Spleen (tissue), 7 donors: ENCODE measurements around the gene ZC3H15.

Experiments used
- POLR2A ChIP-seq, 3 donors: fragments of 450-650 bp; IDR thresholded peaks; one replicate each; pipeline ENCODE4 v1.5.1; 2017; ENCODE audit warnings: antibody characterized with exemption in 3 of 3, mild to moderate bottlenecking in 1 of 3
- POLR2AphosphoS5 ChIP-seq, 3 donors: sonication (generic); formaldehyde crosslinking; IDR thresholded peaks; one replicate each; pipeline ENCODE4 v1.5.1; 2017; ENCODE audit warnings: antibody characterized with exemption in 3 of 3
- TF ChIP-seq, protein P1 (sequence below), 11 experiments: fragments of 200-600 bp in 7 of 11; fragments of 450-650 bp in 4 of 11; sonication (generic) in 4 of 11; IDR thresholded peaks in 8 of 11; conservative IDR thresholded peaks in 3 of 11; 1 replicate in 7 of 11; 2 replicates in 4 of 11; pipeline versions ENCODE4 v1.4.0 to v1.8.0; 2016 to 2021; ENCODE audit warnings: antibody characterized with exemption in 11 of 11, inconsistent platforms in 4 of 11, mild to moderate bottlenecking in 1 of 11
- donor health status: DM: no; HTN: no; CAD: no; lungs with moderate emphysema.
- donor health status: DM: no; HTN: no; CAD: no.
- donor health status: DM: no; HTN: no; CAD: no.

DNA sequence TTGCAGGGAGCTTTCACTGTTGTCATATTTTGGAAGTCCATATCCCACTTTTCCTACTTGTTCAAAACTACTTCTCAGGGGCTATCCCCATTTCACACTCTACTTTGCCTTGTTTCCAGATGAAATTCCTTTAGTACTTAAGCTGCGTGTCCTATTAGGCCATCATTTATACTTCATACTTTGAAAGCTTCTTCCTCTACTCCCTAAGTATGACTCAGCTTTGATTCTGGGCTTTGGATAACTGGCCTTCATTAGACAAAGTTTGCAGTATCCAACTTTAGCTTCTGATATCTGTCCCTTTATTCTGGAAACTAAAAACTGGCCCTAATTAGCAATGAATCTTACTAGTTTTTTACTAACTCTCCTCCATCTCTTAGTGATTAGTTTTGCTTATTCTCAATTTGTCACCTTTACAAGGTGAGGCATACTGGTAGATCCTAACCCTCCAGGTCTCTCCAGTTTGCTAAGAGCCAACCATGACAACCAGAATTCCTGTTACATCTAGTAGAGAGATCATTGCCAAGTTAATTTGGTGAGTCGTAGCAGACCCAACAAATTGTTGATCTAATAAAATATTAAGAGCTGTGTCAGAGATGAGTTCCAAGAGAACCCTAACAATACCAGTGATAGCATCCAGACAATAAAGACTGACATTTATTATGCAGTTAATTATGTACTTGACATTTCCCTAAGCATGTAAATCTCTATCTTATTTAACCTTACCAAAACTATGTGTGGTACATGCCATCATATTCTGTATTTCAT lies 72.6 kb downstream of the ZC3H15 start:
- TF ChIP-seq POLR2A (IDR thresholded peaks at IDR 0.05) = no peak
- TF ChIP-seq, protein P1, sequence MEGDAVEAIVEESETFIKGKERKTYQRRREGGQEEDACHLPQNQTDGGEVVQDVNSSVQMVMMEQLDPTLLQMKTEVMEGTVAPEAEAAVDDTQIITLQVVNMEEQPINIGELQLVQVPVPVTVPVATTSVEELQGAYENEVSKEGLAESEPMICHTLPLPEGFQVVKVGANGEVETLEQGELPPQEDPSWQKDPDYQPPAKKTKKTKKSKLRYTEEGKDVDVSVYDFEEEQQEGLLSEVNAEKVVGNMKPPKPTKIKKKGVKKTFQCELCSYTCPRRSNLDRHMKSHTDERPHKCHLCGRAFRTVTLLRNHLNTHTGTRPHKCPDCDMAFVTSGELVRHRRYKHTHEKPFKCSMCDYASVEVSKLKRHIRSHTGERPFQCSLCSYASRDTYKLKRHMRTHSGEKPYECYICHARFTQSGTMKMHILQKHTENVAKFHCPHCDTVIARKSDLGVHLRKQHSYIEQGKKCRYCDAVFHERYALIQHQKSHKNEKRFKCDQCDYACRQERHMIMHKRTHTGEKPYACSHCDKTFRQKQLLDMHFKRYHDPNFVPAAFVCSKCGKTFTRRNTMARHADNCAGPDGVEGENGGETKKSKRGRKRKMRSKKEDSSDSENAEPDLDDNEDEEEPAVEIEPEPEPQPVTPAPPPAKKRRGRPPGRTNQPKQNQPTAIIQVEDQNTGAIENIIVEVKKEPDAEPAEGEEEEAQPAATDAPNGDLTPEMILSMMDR (IDR thresholded peaks at IDR 0.05 in 8 of 11, conservative IDR thresholded peaks at IDR 0.05 in 3 of 11) = no peak
- TF ChIP-seq POLR2AphosphoS5 (IDR thresholded peaks at IDR 0.05) = no peak
